Measurements from ENCODE around the gene TC2N. TPM values are rescaled to one million over a fixed set of nuclear protein-coding genes. Genes with fewer than 3 reads are reported as not detected.

The TC2N gene
- total RNA-seq, 4 donors from 2014 or later, result 3.2 to 11.9 (median 7.2) TPM

DNA sequence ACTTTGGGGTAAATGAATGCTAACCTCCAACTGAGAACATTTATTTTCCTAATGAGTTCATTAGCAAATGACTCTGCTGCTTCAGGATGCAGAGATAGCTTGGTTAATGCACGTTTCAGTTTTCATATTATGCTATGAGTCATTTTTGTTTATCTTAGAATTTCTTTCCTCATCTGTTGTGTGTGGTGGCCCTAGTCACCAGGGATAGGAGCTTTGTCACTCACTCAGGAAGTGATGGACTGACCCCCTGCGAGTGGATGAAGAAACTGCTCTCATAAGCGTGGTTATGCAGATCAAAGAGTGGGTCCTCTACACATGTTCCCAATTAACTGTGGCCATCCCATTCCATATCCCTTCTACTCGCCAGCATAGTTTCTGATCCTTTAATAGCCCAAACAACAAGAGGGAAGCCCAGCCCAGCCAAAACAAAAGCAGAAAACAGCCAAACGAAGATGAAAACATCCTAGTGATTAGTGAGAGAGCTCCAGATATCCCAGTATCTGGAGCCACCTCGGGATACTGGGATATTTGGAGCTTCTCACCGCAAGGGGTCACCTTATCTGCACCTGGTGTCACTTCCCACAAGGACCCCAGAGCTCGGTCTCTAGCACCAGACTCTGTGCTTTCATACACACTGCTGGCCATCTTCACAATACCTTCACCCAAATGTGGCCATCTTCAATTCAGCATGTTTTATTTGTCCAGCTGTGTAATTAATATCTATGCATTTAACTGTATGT lies 8.6 kb downstream of the TC2N start:
- no peaks in the 10 kb centered on the region for H3K9me3 ChIP-seq
- intact Hi-C loops (cut with DNase I; ENCODE audit: low total_unique reads), result no loop called here
- peak; percentile 26 to 51 for DNase-seq
- H3K4me3 ChIP-seq, result no peak overlapping the region
- no peaks in the 10 kb centered on the region for H3K36me3 ChIP-seq
- peaks cover 0 to 3% of the 10 kb centered on the region in 2 donors for H3K4me1 ChIP-seq
- TF ChIP-seq, protein P1, sequence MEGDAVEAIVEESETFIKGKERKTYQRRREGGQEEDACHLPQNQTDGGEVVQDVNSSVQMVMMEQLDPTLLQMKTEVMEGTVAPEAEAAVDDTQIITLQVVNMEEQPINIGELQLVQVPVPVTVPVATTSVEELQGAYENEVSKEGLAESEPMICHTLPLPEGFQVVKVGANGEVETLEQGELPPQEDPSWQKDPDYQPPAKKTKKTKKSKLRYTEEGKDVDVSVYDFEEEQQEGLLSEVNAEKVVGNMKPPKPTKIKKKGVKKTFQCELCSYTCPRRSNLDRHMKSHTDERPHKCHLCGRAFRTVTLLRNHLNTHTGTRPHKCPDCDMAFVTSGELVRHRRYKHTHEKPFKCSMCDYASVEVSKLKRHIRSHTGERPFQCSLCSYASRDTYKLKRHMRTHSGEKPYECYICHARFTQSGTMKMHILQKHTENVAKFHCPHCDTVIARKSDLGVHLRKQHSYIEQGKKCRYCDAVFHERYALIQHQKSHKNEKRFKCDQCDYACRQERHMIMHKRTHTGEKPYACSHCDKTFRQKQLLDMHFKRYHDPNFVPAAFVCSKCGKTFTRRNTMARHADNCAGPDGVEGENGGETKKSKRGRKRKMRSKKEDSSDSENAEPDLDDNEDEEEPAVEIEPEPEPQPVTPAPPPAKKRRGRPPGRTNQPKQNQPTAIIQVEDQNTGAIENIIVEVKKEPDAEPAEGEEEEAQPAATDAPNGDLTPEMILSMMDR (IDR thresholded peaks at IDR 0.05 in 4 of 5, conservative IDR thresholded peaks at IDR 0.05 in 1 of 5), result no peak
- no peak for TF ChIP-seq POLR2A (IDR thresholded peaks at IDR 0.05)
- peak; percentile 72 to 73 for ATAC-seq
- H3K27ac ChIP-seq, result peak overlapping the region in 1 of 4 donors; percentile 11
- in situ Hi-C loops (cut with MboI; ENCODE audit: low sequenced_read_pairs in 4 of 4), result no loop called here
- no peaks in the 10 kb centered on the region for H3K27me3 ChIP-seq

GRCh38 chr14:91857614-91858013 lies 9.7 kb downstream of the TC2N start:
- ATAC-seq (no peak), DNase-seq (no peak)
- TF ChIP-seq, protein P1 (IDR thresholded peaks at IDR 0.05 in 4 of 5, conservative IDR thresholded peaks at IDR 0.05 in 1 of 5), result no peak
- no peak for TF ChIP-seq POLR2A (IDR thresholded peaks at IDR 0.05)
- Histone ChIP-seq H3K27ac (no peak overlapping the region), H3K9me3 (no peaks in the 10 kb centered on the region), H3K36me3 (no peaks in the 10 kb centered on the region), H3K4me3 (no peak overlapping the region), H3K27me3 (no peaks in the 10 kb centered on the region), H3K4me1 (peaks cover 0 to 3% of the 10 kb centered on the region in 2 donors)
- intact Hi-C loops (cut with DNase I; ENCODE audit: low total_unique reads), result no loop called here
- in situ Hi-C loops (cut with MboI; ENCODE audit: low sequenced_read_pairs in 4 of 4), result no loop called here

DNA sequence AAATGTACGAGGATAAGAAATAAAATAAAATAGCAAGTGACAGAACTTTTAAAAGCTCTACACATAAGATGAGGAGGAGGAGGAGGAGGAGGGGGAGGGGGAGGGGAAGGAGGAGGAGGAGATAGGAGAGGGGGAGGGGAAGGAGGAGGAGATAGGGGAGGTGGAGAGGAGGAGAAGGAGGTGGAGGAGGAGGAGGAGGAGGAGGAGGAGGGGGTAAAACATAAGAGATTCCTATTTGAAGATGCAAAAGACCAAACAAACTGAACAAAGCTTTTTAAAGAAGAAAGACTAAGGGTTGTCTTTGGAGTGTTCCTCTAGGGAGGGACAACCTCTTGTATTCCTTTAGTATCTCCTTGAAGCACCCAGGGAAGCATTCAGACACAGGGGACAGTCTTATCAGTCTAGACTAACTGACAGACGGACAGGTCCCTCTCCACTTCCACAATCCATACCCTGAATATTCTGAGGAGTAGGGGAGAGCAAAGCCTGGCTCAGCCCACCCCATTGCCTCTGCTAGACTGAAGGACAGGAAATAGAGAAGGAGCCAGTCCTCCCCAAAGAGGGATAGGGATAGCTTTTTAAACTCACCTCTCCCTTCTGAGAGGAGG lies 12.9 kb downstream of the TC2N start:
- intact Hi-C loops (cut with DNase I; ENCODE audit: low total_unique reads), result no loop called here
- no peak for ATAC-seq
- Histone ChIP-seq H3K27me3 (no peaks in the 10 kb centered on the region), H3K4me1 (peaks cover 0 to 3% of the 10 kb centered on the region in 2 donors), H3K27ac (peak overlapping the region; percentile 30 to 60 (median 54)), H3K4me3 (no peak overlapping the region), H3K36me3 (no peaks in the 10 kb centered on the region), H3K9me3 (no peaks in the 10 kb centered on the region)
- TF ChIP-seq, protein P1 (IDR thresholded peaks at IDR 0.05 in 4 of 5, conservative IDR thresholded peaks at IDR 0.05 in 1 of 5), result no peak
- TF ChIP-seq POLR2A (IDR thresholded peaks at IDR 0.05), result no peak
- in situ Hi-C loops (cut with MboI; ENCODE audit: low sequenced_read_pairs in 4 of 4), result no loop called here
- no peak for DNase-seq

DNA sequence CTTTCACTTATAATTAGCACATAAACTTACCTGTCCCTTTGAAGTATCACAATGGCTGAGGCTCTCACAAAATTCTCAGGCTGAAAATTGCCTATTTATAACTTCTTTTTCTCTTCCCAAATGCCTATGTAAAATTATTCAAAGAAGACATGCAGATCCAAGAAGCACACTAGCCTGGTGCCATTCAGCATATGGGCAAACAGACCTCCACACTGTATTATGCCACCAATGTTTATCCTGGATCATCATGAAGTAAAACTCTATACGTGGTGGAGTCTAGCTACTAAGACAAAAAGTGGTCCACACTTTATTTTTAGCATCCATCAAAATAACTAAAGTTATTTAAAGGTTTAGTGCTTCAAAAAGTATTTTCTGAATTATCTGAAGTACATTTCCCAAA lies 15.8 kb downstream of the TC2N start:
- TF ChIP-seq, protein P1 (IDR thresholded peaks at IDR 0.05 in 4 of 5, conservative IDR thresholded peaks at IDR 0.05 in 1 of 5), result no peak
- TF ChIP-seq POLR2A (IDR thresholded peaks at IDR 0.05), result no peak
- Histone ChIP-seq H3K27ac (no peak overlapping the region), H3K9me3 (no peaks in the 10 kb centered on the region), H3K4me3 (no peak overlapping the region), H3K27me3 (no peaks in the 10 kb centered on the region), H3K36me3 (no peaks in the 10 kb centered on the region), H3K4me1 (peaks cover 0 to 3% of the 10 kb centered on the region in 2 donors)
- no peak for ATAC-seq
- in situ Hi-C loops (cut with MboI; ENCODE audit: low sequenced_read_pairs in 4 of 4), result no loop called here
- no peak for DNase-seq
- intact Hi-C loops (cut with DNase I; ENCODE audit: low total_unique reads), result no loop called here
